H1 (cell line): Measurements from ENCODE around the gene IGSF9B. TPM values are rescaled to one million over a fixed set of nuclear protein-coding genes. Genes with fewer than 3 reads are reported as not detected.

Source experiments
- CTCF ChIA-PET: fragments of 300-600 bp; sonication (Branson Sonifier 250); formaldehyde crosslinking; loops from one replicate; lab custom pipeline; 2021; ENCODE audit not compliant: partially characterized antibody; lab: Charles Lee
- POLR2A ChIA-PET: fragments of 300-600 bp; sonication (Branson Sonifier 250); formaldehyde crosslinking; loops from one replicate; lab custom pipeline; 2021; ENCODE audit warnings: inconsistent platforms; ENCODE audit not compliant: partially characterized antibody; lab: Charles Lee
- DNase-seq, 2 experiments: peaks; one replicate each; pipeline versions ENCODE4 v3.0.0 to v3.0.0-alpha.2; 2010 to 2022; ENCODE audit warnings: low spot score in 2 of 2, low read depth in 1 of 2, mixed read lengths in 1 of 2
- FAIRE-seq: peaks from 2 replicates; lab custom pipeline; 2011; peaks lifted over from hg19 to GRCh38; lab: Jason Lieb, UNC
- H2AFZ ChIP-seq: 2 replicates; pipeline ENCODE4 v1.8.1; 2012; ENCODE audit warnings: low read length, inconsistent platforms
- H2AK5ac ChIP-seq: 2 replicates; pipeline ENCODE4 v1.6.1; 2013; ENCODE audit warnings: low read depth, low read length
- H2BK120ac ChIP-seq: replicated peaks from 2 replicates; pipeline ENCODE3; 2013; ENCODE audit warnings: low read depth, low read length, inconsistent platforms
- H2BK12ac ChIP-seq: 2 replicates; pipeline ENCODE4 v1.6.1; 2013; ENCODE audit warnings: low read depth, low read length
- H2BK15ac ChIP-seq: 2 replicates; pipeline ENCODE4 v1.6.1; 2013; ENCODE audit warnings: low read length
- H2BK20ac ChIP-seq: 2 replicates; pipeline ENCODE4 v1.6.1; 2013; ENCODE audit warnings: low read length
- H2BK5ac ChIP-seq: 2 replicates; pipeline ENCODE4 v1.6.1; 2013; ENCODE audit warnings: low read depth, low read length
- H3K14ac ChIP-seq: 2 replicates; pipeline ENCODE4 v1.6.1; 2013; ENCODE audit warnings: inconsistent platforms; ENCODE audit not compliant: insufficient read length
- H3K18ac ChIP-seq: 2 replicates; pipeline ENCODE4 v1.6.1; 2013; ENCODE audit warnings: low read length; ENCODE audit errors: extremely low read depth
- H3K23ac ChIP-seq: 2 replicates; pipeline ENCODE4 v1.6.1; 2013; ENCODE audit warnings: inconsistent platforms; ENCODE audit not compliant: insufficient read length
- H3K23me2 ChIP-seq: 2 replicates; pipeline ENCODE4 v1.6.1; 2013; ENCODE audit warnings: low read depth, low read length
- H3K27ac ChIP-seq: 2 replicates; pipeline ENCODE4 v1.6.1; 2011; ENCODE audit warnings: low read depth, low read length, inconsistent platforms
- H3K27me3 ChIP-seq, 4 experiments: replicated peaks in 1 of 4; 1 replicate in 1 of 4; 2 replicates in 3 of 4; pipeline versions ENCODE4 v1.6.1 to v1.8.1; 2011 to 2013; ENCODE audit warnings: low read length in 3 of 4, mild to moderate bottlenecking in 3 of 4, inconsistent platforms in 2 of 4, mixed read lengths in 2 of 4, moderate library complexity in 1 of 4; ENCODE audit not compliant: control insufficient read depth in 3 of 4, insufficient read depth in 3 of 4; ENCODE audit errors: extremely low read depth in 1 of 4
- H3K36me3 ChIP-seq, 4 experiments: 2 replicates each; pipeline versions ENCODE4 v1.6.1 to v1.8.1; 2011 to 2013; ENCODE audit warnings: mild to moderate bottlenecking in 4 of 4, low read length in 3 of 4, moderate library complexity in 2 of 4, control low read depth in 1 of 4, inconsistent platforms in 1 of 4; ENCODE audit not compliant: insufficient read depth in 4 of 4, control insufficient read depth in 2 of 4
- H3K4ac ChIP-seq: replicated peaks from 2 replicates; pipeline ENCODE3; 2013; ENCODE audit warnings: low read length, low read depth, mixed read lengths, inconsistent platforms; ENCODE audit not compliant: insufficient read length
- H3K4me1 ChIP-seq, 4 experiments: replicated peaks in 1 of 4; 1 replicate in 1 of 4; 2 replicates in 3 of 4; pipeline versions ENCODE4 v1.6.1 to v1.8.1; 2011 to 2013; ENCODE audit warnings: low read length in 3 of 4, inconsistent platforms in 2 of 4, mixed read lengths in 1 of 4; ENCODE audit not compliant: insufficient read depth in 4 of 4, control insufficient read depth in 3 of 4
- H3K4me2 ChIP-seq, 2 experiments: 2 replicates each; pipeline versions ENCODE4 v1.6.1 to v1.8.1; 2011 to 2013; ENCODE audit warnings: low read depth in 2 of 2, low read length in 2 of 2, control low read depth in 1 of 2, inconsistent platforms in 1 of 2, mild to moderate bottlenecking in 1 of 2; ENCODE audit not compliant: insufficient read depth in 1 of 2
- H3K4me3 ChIP-seq, 4 experiments: fragments of 200-600, 300-600 bp in 1 of 4; sonication (generic), shearing (Covaris generic), sonication (Bioruptor Twin) in 1 of 4; 2 replicates each; pipeline versions ENCODE4 v1.5.1 to v1.8.1; 2011 to 2016; ENCODE audit warnings: low read length in 4 of 4, low read depth in 3 of 4, control low read depth in 2 of 4, inconsistent platforms in 2 of 4, mild to moderate bottlenecking in 2 of 4, mixed read lengths in 1 of 4, moderate library complexity in 1 of 4; ENCODE audit not compliant: insufficient read depth in 2 of 4; ENCODE audit errors: extremely low read depth in 1 of 4
- H3K56ac ChIP-seq: replicated peaks from 2 replicates; pipeline ENCODE3; 2013; ENCODE audit warnings: low read depth, mild to moderate bottlenecking, mixed read lengths, low read length, inconsistent platforms; ENCODE audit not compliant: insufficient read length
- H3K79me1 ChIP-seq: 2 replicates; pipeline ENCODE4 v1.6.1; 2013; ENCODE audit warnings: low read depth, low read length, control low read depth
- H3K79me2 ChIP-seq, 2 experiments: 2 replicates each; pipeline versions ENCODE4 v1.6.1 to v1.8.1; 2012 to 2013; ENCODE audit warnings: low read length in 2 of 2, mild to moderate bottlenecking in 2 of 2, inconsistent platforms in 1 of 2; ENCODE audit not compliant: insufficient read depth in 2 of 2, control insufficient read depth in 1 of 2
- H3K9ac ChIP-seq, 4 experiments: replicated peaks in 1 of 4; 1 replicate in 1 of 4; 2 replicates in 3 of 4; pipeline versions ENCODE4 v1.6.1 to v1.8.1; 2011 to 2013; ENCODE audit warnings: low read depth in 3 of 4, low read length in 3 of 4, control low read depth in 2 of 4, mild to moderate bottlenecking in 2 of 4, moderate library complexity in 2 of 4, inconsistent platforms in 1 of 4; ENCODE audit errors: extremely low read depth in 1 of 4
- H3K9me3 ChIP-seq, 2 experiments: 2 replicates each; pipeline versions ENCODE4 v1.6.1 to v1.8.1; 2012 to 2013; ENCODE audit warnings: mild to moderate bottlenecking in 2 of 2, moderate library complexity in 2 of 2, control low read depth in 1 of 2, inconsistent platforms in 1 of 2, low read depth in 1 of 2, low read length in 1 of 2, mixed read lengths in 1 of 2; ENCODE audit not compliant: insufficient read depth in 2 of 2
- H4K20me1 ChIP-seq, 2 experiments: replicated peaks in 1 of 2; 2 replicates each; pipeline versions ENCODE3 to v1.8.1; 2011 to 2013; ENCODE audit warnings: inconsistent platforms in 2 of 2, low read length in 2 of 2, mild to moderate bottlenecking in 1 of 2; ENCODE audit not compliant: insufficient read depth in 2 of 2, control insufficient read depth in 1 of 2
- H4K5ac ChIP-seq: 2 replicates; pipeline ENCODE4 v1.6.1; 2013; ENCODE audit warnings: low read length, low read depth, mixed read lengths, inconsistent platforms; ENCODE audit not compliant: insufficient read length
- H4K8ac ChIP-seq: 2 replicates; pipeline ENCODE4 v1.8.0; 2013; ENCODE audit warnings: mild to moderate bottlenecking, moderate library complexity, low read length, inconsistent platforms; ENCODE audit not compliant: insufficient read depth; ENCODE audit errors: extremely low read depth
- H4K91ac ChIP-seq: replicated peaks from 2 replicates; pipeline ENCODE3; 2013; ENCODE audit warnings: low read length, mixed read lengths, inconsistent platforms; ENCODE audit not compliant: insufficient read length
- BCL11A ChIP-seq, 2 experiments: IDR thresholded peaks; one replicate each; pipeline ENCODE4 v1.6.1; 2011; ENCODE audit warnings: low read depth in 2 of 2, low read length in 2 of 2, mild to moderate bottlenecking in 2 of 2
- CEBPB ChIP-seq: IDR thresholded peaks from 2 replicates; pipeline ENCODE4 v1.6.1; 2012; ENCODE audit warnings: low read depth, low read length
- GTF2F1 ChIP-seq: IDR thresholded peaks from 2 replicates; pipeline ENCODE4 v1.6.1; 2012; ENCODE audit warnings: low read depth, low read length, improper control_type of control experiment, borderline replicate concordance
- HDAC6 ChIP-seq: IDR thresholded peaks from one replicate; pipeline ENCODE4 v1.7.1; 2012; ENCODE audit warnings: low read depth, mild to moderate bottlenecking, inconsistent platforms, low read length, moderate library complexity
- JUN ChIP-seq: IDR thresholded peaks from 2 replicates; pipeline ENCODE4 v1.6.1; 2011; ENCODE audit warnings: low read depth, mild to moderate bottlenecking, improper control_type of control experiment, low read length
- SAP30 ChIP-seq: fragments of 300-600 bp; sonication (generic); IDR thresholded peaks from 2 replicates; pipeline ENCODE4 v1.7.1; 2012; ENCODE audit warnings: low read length, moderate library complexity, mild to moderate bottlenecking, inconsistent platforms; ENCODE audit not compliant: insufficient read depth, insufficient replicate concordance
- SIN3A ChIP-seq, 2 experiments: IDR thresholded peaks in 1 of 2; conservative IDR thresholded peaks in 1 of 2; 2 replicates each; pipeline ENCODE4 v1.6.1; 2011 to 2012; ENCODE audit warnings: low read length in 2 of 2, improper control_type of control experiment in 1 of 2, low read depth in 1 of 2, mild to moderate bottlenecking in 1 of 2
- SIX5 ChIP-seq: IDR thresholded peaks from 2 replicates; pipeline ENCODE4 v1.6.1; 2011; ENCODE audit warnings: mild to moderate bottlenecking, low read depth, low read length
- TAF1 ChIP-seq: IDR thresholded peaks from 2 replicates; pipeline ENCODE4 v1.6.1; 2011; ENCODE audit warnings: mild to moderate bottlenecking, low read depth, low read length
- WGBS, 2 experiments: shearing (Covaris generic) in 1 of 2; methylation state at CpG; one replicate each; pipeline versions ENCODE4 v1.1.6 to v1.1.7; 2013 to 2015; ENCODE audit warnings: low lambda C conversion rate in 2 of 2, mixed read lengths in 2 of 2, inconsistent platforms in 1 of 2, low coverage in 1 of 2, missing lambda C conversion rate in 1 of 2; ENCODE audit not compliant: insufficient replicate concordance in 2 of 2, insufficient coverage in 1 of 2, insufficient read length in 1 of 2; ENCODE audit errors: extremely low coverage in 1 of 2, missing lambda C conversion rate in 1 of 2; 5-methylcytosine and 5-hydroxymethylcytosine counted together
- polyA plus RNA-seq, 7 experiments: library from polyadenylated mRNA; depleted of rRNA in 3 of 7; stranded (reverse) in 5 of 7; unstranded in 2 of 7; fragments of >200 nt in 5 of 7; fragments of 200-250 nt in 2 of 7; gene quantifications; 1 replicate in 5 of 7; 2 replicates in 1 of 7; 4 replicates in 1 of 7; pipeline versions ENCODE4 v1.2.1 to v1.2.3, GENCODE V29; 2011 to 2013; ENCODE audit warnings: missing spikeins in 2 of 7, mixed read lengths in 2 of 7
- total RNA-seq: library from RNA; stranded (reverse); fragmentation: NEBNext Ultra II Directional; extraction: Animal tissue kit (Norgen Biotek cat#: 25700); gene quantifications from 2 replicates; pipeline ENCODE4 v1.2.1, GENCODE V29; 2021

IGSF9B gene
- total and polyA plus RNA-seq, 2 of the 8 experiments (the other 6 are each of a cell fraction or from before 2014, with no cell fraction given), result 16.5 to 49.2 TPM

- POLR2A ChIA-PET, result interaction anchor here (1.0 to 1.7 kb wide), 2 partner anchors 15 to 39 kb away, joined by 3 read pairs; no protein-coding TSS in a partner anchor
- Histone ChIP-seq H3K56ac (no peak overlapping the region), H3K36me3 (no peaks in the 10 kb centered on the region), H2AFZ (no peak overlapping the region), H3K79me2 (no peaks in the 10 kb centered on the region), H3K4me1 (no peaks in the 10 kb centered on the region), H2BK12ac (no peak overlapping the region), H3K4me3 (no peak overlapping the region), H4K8ac (no peak overlapping the region), H3K9me3 (no peaks in the 10 kb centered on the region; a peak in 1 of 4 replicates), H3K27me3 (no peaks in the 10 kb centered on the region), H2BK15ac (no peak overlapping the region), H2BK5ac (no peak overlapping the region), H2AK5ac (no peak overlapping the region), H2BK120ac (no peak overlapping the region), H3K18ac (no peak overlapping the region), H3K4ac (no peak overlapping the region), H3K23me2 (no peaks in the 10 kb centered on the region), H2BK20ac (no peak overlapping the region), H3K23ac (no peak overlapping the region), H3K27ac (no peak overlapping the region), H4K20me1 (no peaks in the 10 kb centered on the region), H4K91ac (no peak overlapping the region), H3K79me1 (no peaks in the 10 kb centered on the region), H4K5ac (no peak overlapping the region), H3K4me2 (no peak overlapping the region), H3K14ac (no peak overlapping the region), H3K9ac (no peak overlapping the region)
- CTCF ChIA-PET, result interaction anchor here (0.7 to 1.5 kb wide), 7 partner anchors 8 to 71 kb away, joined by 3 to 5 read pairs (median 3); no protein-coding TSS in a partner anchor
- 88% methylated on average over 11 of the region's 11 CpGs; no CpG with 5 or more reads in 1 of the 2 experiments for WGBS, 2 experiments
- TF ChIP-seq CEBPB (no peak), BCL11A (IDR thresholded peaks at IDR 0.05; ENCODE audit: low read depth in 2 of 2, low read length in 2 of 2) (no peak), GTF2F1 (no peak), JUN (no peak), SIN3A (conservative IDR thresholded peaks at IDR 0.05 in 1 of 2, IDR thresholded peaks at IDR 0.05 in 1 of 2; ENCODE audit: low read depth in 1 of 2, low read length in 2 of 2) (no peak), TAF1 (no peak), SIX5 (no peak), HDAC6 (no peak), SAP30 (no peak)
- DNase-seq, result no peak
- FAIRE-seq, result no peak
Observed at GRCh38 chr11:133999355-133999754, 42.6 kb upstream of the IGSF9B start.
